AG10803 (cell line): ENCODE measurements around the gene QRSL1.

Experiments
- DNase-seq: peaks from one replicate; pipeline ENCODE4 v3.0.0; 2010; ENCODE audit warnings: low read depth
- H3K4me3 ChIP-seq: 2 replicates; pipeline ENCODE4 v1.5.1; 2011; ENCODE audit warnings: mild to moderate bottlenecking, low read length, control low read depth
- TF ChIP-seq, protein P1 (sequence below): conservative IDR thresholded peaks from 2 replicates; pipeline ENCODE4 v1.5.1; 2011; ENCODE audit warnings: mild to moderate bottlenecking, low read length, control low read depth, inconsistent platforms

Gene QRSL1

DNA sequence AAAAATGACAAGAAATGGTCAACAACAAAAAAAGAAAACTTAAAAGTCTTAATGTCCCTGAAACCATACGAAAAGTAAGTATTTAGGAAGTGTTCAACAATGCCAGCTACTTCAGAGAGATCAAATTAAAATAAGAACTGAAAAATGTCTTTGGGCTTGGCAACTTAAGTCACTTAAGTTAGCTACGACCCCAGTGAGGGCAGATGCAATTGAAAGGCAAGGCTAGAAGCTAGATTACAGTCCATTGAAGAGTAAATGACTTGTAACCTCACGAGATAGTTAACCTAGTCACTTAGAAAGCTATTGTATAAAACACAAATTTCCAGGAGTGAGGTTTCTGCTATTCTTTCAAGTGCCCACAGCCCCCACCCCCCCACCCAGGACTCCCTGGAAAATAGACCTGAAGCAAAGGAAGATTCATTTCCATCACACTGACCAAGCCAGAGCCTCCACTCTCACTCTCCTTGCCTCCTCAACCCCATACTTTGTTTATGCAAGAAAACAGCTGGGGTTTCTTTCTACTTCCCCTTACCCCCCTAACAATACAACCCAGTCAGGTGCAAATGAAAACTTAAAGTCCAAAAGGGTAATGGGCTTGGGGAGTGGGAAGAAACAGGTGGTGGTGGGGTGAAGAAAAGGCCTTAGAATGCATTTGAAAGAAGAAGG is 14.7 kb upstream of the QRSL1 start:
- no peak for DNase-seq
- TF ChIP-seq, protein P1, sequence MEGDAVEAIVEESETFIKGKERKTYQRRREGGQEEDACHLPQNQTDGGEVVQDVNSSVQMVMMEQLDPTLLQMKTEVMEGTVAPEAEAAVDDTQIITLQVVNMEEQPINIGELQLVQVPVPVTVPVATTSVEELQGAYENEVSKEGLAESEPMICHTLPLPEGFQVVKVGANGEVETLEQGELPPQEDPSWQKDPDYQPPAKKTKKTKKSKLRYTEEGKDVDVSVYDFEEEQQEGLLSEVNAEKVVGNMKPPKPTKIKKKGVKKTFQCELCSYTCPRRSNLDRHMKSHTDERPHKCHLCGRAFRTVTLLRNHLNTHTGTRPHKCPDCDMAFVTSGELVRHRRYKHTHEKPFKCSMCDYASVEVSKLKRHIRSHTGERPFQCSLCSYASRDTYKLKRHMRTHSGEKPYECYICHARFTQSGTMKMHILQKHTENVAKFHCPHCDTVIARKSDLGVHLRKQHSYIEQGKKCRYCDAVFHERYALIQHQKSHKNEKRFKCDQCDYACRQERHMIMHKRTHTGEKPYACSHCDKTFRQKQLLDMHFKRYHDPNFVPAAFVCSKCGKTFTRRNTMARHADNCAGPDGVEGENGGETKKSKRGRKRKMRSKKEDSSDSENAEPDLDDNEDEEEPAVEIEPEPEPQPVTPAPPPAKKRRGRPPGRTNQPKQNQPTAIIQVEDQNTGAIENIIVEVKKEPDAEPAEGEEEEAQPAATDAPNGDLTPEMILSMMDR, result no peak
- H3K4me3 ChIP-seq, result no peak overlapping the region

DNA sequence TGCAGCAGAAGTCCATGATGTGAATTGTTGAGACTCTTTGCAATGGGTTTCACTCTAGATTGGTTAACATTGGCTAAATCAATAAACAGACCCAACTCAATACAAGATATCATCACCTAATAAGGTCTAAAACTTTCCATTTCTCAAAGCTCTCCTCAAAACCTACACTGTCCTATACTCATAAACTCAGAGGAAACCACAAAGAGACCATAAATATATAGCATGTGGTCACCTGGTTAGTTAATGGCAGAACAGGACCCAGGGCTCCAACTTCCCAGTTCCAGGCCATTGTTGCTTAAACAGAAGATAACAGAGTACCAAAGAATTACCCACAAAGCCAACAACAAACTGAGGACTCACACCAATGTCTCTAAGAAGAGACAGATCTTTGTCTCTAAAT is 12.1 kb upstream of the QRSL1 start:
- no peak for DNase-seq
- H3K4me3 ChIP-seq, result no peak overlapping the region
- TF ChIP-seq, protein P1, result no peak

- TF ChIP-seq, protein P1, result no peak
- H3K4me3 ChIP-seq, result no peak overlapping the region
- DNase-seq, result no peak
These were observed 11.5 kb upstream of the QRSL1 start for GRCh38 chr6:106617857-106618256.

DNA sequence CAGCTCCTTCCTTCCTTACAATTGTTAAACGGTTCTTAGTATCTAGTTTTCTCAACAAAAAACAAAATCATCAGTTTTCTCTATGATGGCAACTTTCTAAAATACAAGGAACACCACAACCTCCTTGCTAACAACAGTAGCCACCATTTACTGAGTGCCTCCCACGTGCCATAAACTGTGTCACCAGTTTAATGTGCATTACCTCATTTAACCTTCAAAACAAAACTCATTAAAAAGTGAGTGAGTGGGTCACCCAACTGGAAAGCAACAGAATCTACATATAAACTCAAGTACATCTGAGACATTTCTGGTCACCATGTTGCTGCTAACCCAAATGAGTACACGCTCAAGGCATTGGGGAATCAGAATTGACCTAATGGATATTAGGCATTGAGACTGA is 11.1 kb upstream of the QRSL1 start:
- TF ChIP-seq, protein P1, result no peak
- DNase-seq, result no peak

DNA sequence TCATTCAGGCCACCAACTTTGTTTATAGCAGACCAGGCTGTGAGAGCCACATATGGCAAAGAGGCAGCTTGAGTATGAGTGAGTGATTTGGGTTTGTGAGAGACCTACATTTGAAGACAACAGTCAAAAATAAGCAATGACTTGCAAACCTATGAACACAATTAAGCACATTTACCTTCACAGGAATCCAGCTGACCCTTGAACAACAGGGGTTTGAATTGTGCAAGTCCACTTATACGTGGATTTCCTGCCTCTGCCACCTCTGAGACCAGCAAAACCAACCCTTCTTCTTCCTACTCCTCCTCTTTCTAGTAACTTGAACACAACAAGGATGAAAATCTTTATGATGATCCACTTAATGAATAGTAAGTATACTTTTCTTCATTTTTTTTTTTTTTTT is 10.2 kb upstream of the QRSL1 start:
- H3K4me3 ChIP-seq, result no peak overlapping the region
- TF ChIP-seq, protein P1, result no peak
- DNase-seq, result no peak

More for the DNA sequence above, 11.1 kb upstream of the QRSL1 start:
- no peak overlapping the region for H3K4me3 ChIP-seq

GRCh38 chr6:106620931-106621672 is 8.3 kb upstream of the QRSL1 start:
- TF ChIP-seq, protein P1, result no peak
- DNase-seq, result no peak
- no peak overlapping the region for H3K4me3 ChIP-seq

- no peak overlapping the region for H3K4me3 ChIP-seq
- TF ChIP-seq, protein P1, result no peak
These were observed 7.0 kb upstream of the QRSL1 start for GRCh38 chr6:106622412-106622811.

More at GRCh38 chr6:106622412-106622811, 7.0 kb upstream of the QRSL1 start:
- DNase-seq, result no peak
